Measurements from ENCODE around the gene SNAP47. TPM values are rescaled to one million over a fixed set of nuclear protein-coding genes. Genes with fewer than 3 reads are reported as not detected.

The SNAP47 gene
- total and polyA plus RNA-seq, 4 donors = 10.6 to 63.0 (median 22.8) TPM

DNA sequence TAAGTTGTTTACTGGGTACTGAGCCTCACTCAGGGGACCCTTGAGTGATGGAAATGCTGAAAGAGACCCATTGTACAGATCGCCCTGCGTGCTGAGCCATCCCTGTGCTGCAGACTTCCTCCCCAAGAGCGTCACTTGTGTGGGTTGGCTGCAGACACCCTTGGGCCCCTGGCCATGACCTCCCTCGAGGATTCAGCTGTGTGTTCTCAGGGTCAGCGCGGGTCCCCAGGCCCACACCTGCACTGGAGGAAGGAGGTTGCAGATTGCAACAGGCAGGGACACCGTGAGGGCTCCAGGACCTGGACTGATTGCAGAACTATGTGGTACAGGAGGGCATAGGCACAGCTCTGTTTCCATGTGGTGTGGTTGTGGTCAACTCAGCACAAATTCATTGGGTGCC, 4.4 kb downstream of the SNAP47 start:
- DNase-seq (no peak), ATAC-seq (ENCODE audit: insufficient read depth, low FRiP score) (no peak)
- H3K4me3 ChIP-seq = no peak overlapping the region
- TF ChIP-seq, protein P1, sequence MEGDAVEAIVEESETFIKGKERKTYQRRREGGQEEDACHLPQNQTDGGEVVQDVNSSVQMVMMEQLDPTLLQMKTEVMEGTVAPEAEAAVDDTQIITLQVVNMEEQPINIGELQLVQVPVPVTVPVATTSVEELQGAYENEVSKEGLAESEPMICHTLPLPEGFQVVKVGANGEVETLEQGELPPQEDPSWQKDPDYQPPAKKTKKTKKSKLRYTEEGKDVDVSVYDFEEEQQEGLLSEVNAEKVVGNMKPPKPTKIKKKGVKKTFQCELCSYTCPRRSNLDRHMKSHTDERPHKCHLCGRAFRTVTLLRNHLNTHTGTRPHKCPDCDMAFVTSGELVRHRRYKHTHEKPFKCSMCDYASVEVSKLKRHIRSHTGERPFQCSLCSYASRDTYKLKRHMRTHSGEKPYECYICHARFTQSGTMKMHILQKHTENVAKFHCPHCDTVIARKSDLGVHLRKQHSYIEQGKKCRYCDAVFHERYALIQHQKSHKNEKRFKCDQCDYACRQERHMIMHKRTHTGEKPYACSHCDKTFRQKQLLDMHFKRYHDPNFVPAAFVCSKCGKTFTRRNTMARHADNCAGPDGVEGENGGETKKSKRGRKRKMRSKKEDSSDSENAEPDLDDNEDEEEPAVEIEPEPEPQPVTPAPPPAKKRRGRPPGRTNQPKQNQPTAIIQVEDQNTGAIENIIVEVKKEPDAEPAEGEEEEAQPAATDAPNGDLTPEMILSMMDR (IDR thresholded peaks at IDR 0.05; ENCODE audit: control extremely low read depth, extremely low read depth) = no peak
- H3K27me3 ChIP-seq (ENCODE audit: control insufficient read depth in 3 of 3, insufficient read depth in 3 of 3, low read length in 2 of 3) = no peaks in the 10 kb centered on the region
- 82 to 90% methylated on average over 7 of the region's 7 CpGs for WGBS, 2 donors
- H3K27ac ChIP-seq (ENCODE audit: low read depth in 1 of 2, low read length in 1 of 2) = no peak overlapping the region
- H3K9me3 ChIP-seq (ENCODE audit: control insufficient read depth in 4 of 4, insufficient read depth in 3 of 4, low read length in 3 of 4) = peaks cover 0 to 3% (median 0%) of the 10 kb centered on the region in 4 donors
- no peak overlapping the region for H3K9ac ChIP-seq (ENCODE audit: insufficient read depth in 1 of 2, low read length in 2 of 2)
- H3K4me1 ChIP-seq (ENCODE audit: control insufficient read depth in 5 of 5, insufficient read depth in 5 of 5, low read length in 5 of 5) = peaks cover 0 to 11% (median 9%) of the 10 kb centered on the region in 5 donors
- peaks cover 0 to 6% (median 3%) of the 10 kb centered on the region in 4 donors for H3K36me3 ChIP-seq (ENCODE audit: control insufficient read depth in 4 of 4, insufficient read depth in 4 of 4, low read length in 4 of 4)

DNA sequence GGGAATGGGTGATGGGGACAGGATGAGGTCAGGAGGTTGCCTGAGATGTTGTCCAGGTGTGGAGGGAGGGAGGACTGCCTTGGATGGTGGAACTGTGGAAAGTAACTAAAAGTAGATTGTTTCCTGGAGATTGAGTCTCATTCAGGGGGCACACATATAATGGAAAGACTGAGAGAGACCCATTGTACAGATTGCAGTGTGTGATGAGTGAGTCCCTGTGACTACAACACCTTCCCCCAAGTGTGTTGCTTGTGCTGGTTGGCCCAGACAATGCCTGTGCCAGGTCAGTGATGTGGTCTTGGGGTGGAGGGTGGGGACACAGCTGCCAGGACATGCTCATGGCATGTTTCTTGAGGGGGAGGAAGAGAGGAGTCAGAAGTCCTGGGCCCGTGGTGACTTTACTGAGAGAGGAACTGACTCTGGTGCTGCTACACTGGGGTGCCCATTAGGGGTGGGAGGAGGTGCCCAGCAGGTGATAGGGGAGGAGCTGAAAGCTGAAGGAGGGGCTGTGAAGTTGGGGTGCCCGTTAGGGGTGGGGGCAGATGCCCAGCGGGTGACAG, 5.2 kb downstream of the SNAP47 start:
- no peak overlapping the region for H3K27ac ChIP-seq (ENCODE audit: low read depth in 1 of 2, low read length in 1 of 2)
- no peak for ATAC-seq (ENCODE audit: insufficient read depth, low FRiP score)
- WGBS, 2 donors = 83 to 86% methylated on average over 3 of the region's 3 CpGs
- DNase-seq = no peak
- peaks cover 0 to 10% (median 9%) of the 10 kb centered on the region in 5 donors for H3K4me1 ChIP-seq (ENCODE audit: control insufficient read depth in 5 of 5, insufficient read depth in 5 of 5, low read length in 5 of 5)
- H3K4me3 ChIP-seq = no peak overlapping the region
- no peak overlapping the region for H3K9ac ChIP-seq (ENCODE audit: insufficient read depth in 1 of 2, low read length in 2 of 2)
- TF ChIP-seq, protein P1 (IDR thresholded peaks at IDR 0.05; ENCODE audit: control extremely low read depth, extremely low read depth) = no peak
- peaks cover 0 to 3% (median 0%) of the 10 kb centered on the region in 4 donors for H3K9me3 ChIP-seq (ENCODE audit: control insufficient read depth in 4 of 4, insufficient read depth in 3 of 4, low read length in 3 of 4)
- peaks cover 0 to 6% (median 3%) of the 10 kb centered on the region in 4 donors for H3K36me3 ChIP-seq (ENCODE audit: control insufficient read depth in 4 of 4, insufficient read depth in 4 of 4, low read length in 4 of 4)
- H3K27me3 ChIP-seq (ENCODE audit: control insufficient read depth in 3 of 3, insufficient read depth in 3 of 3, low read length in 2 of 3) = no peaks in the 10 kb centered on the region

DNA sequence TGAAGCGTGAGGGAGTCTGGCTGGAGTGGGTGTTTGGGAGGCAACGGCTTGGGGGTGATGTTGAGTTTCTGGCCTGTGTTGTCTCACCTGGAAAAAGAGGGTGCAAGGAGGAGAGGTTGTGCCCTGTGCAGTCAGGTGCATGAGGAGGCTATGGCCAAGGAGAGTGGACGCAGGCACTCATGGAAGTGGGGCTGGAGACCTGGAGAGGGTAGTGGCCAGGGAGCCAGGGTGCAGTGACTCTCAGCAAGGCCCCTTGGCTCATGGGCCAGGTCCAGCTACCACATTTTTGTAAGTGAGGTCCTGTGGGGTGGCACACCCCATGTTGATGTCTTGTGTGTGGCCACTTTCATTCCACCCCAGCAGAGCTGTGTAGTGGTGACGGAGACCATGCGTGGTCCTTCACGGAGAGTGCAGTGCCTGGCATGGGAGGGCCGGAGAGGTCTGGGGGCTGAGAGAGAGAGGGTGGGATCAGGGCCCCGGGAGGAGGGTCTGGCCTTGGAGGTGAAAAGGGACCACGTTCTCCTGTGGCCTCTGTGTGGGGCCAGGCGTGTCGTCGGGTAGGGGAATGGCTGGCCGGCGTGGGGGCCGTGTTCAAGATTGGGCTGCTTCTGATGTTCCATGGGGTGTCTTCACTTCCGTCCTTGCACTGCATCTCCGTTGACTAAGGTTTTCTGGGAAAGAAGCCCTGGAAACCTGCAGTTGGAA, 6.1 kb downstream of the SNAP47 start:
- no peaks in the 10 kb centered on the region for H3K27me3 ChIP-seq (ENCODE audit: control insufficient read depth in 3 of 3, insufficient read depth in 3 of 3, low read length in 2 of 3)
- peaks cover 0 to 6% (median 3%) of the 10 kb centered on the region in 4 donors for H3K36me3 ChIP-seq (ENCODE audit: control insufficient read depth in 4 of 4, insufficient read depth in 4 of 4, low read length in 4 of 4)
- peaks cover 0 to 5% (median 3%) of the 10 kb centered on the region in 5 donors for H3K4me1 ChIP-seq (ENCODE audit: control insufficient read depth in 5 of 5, insufficient read depth in 5 of 5, low read length in 5 of 5)
- H3K27ac ChIP-seq (ENCODE audit: low read depth in 1 of 2, low read length in 1 of 2) = no peak overlapping the region
- WGBS, 2 donors = 87 to 93% methylated on average over 17 of the region's 17 CpGs
- H3K9ac ChIP-seq (ENCODE audit: insufficient read depth in 1 of 2, low read length in 2 of 2) = no peak overlapping the region
- TF ChIP-seq, protein P1 (IDR thresholded peaks at IDR 0.05; ENCODE audit: control extremely low read depth, extremely low read depth) = no peak
- no peak overlapping the region for H3K4me3 ChIP-seq
- ATAC-seq (ENCODE audit: insufficient read depth, low FRiP score) = no peak
- peaks cover 0 to 3% (median 0%) of the 10 kb centered on the region in 4 donors for H3K9me3 ChIP-seq (ENCODE audit: control insufficient read depth in 4 of 4, insufficient read depth in 3 of 4, low read length in 3 of 4)
- no peak for DNase-seq
